ENCODE measurements around the gene CBFB. TPM values are rescaled to one million over a fixed set of nuclear protein-coding genes. Genes with fewer than 3 reads are reported as not detected.

CBFB gene
- total and polyA plus RNA-seq, 2 of the 13 experiments (the other 11 are each of a cell fraction or from before 2014, with no cell fraction given), result 22.1 to 70.8 TPM

DNA sequence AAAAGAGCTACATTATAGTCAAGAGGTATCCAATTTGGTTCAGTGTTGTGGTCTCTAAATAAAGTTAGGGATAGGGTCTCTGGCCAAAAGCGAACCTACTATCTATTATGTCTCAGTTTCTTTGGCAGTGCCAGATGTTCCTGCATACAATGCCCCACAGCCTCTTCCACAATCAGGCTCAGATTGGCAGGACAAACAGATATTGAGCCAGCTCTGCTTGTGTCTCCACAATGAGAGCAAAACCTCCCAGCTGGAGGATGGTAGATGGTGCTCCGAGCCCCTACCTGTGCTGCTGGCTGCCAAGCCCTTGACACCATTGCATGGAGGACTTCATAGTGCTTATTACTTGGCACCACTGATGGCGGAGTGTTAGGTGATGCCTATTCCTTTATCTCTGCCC lies 100.5 kb downstream of the CBFB start:
- intact Hi-C loops (cut with micrococcal nuclease; ENCODE audit: unreplicated experiment), result no loop called here
- Histone ChIP-seq H4K20me1 (ENCODE audit: insufficient read depth, low read length) (peaks cover 14% of the 10 kb centered on the region), H3K27ac (ENCODE audit: extremely low read length, insufficient read depth, low read length) (no peak overlapping the region), H3K4me1 (ENCODE audit: insufficient read depth, low read length) (no peaks in the 10 kb centered on the region; the same call in 1 of the 2 replicates), H3K9me3 (ENCODE audit: low read length) (no peaks in the 10 kb centered on the region), H3K27me3 (ENCODE audit: control insufficient read depth in 1 of 2, insufficient read depth in 2 of 2, low read length in 2 of 2) (no peaks in the 10 kb centered on the region), H3K9ac (ENCODE audit: insufficient read depth, low read depth, low read length) (no peak overlapping the region), H3K36me3 (replicated peaks in 1 of 2; ENCODE audit: control insufficient read depth in 1 of 2, insufficient read depth in 2 of 2, low read length in 2 of 2) (peaks cover 58 to 84% of the 10 kb centered on the region in 2 experiments), H2AFZ (ENCODE audit: low read length) (no peak overlapping the region), H3K79me2 (ENCODE audit: insufficient read depth, low read length) (peaks cover 19% of the 10 kb centered on the region), H3K4me2 (ENCODE audit: low read depth, low read length) (no peak overlapping the region), H3K4me3 (replicated peaks in 1 of 3; ENCODE audit: insufficient read depth in 1 of 3, low read depth in 2 of 3, low read length in 3 of 3) (no peak overlapping the region)
- ChIA-PET POLR2A (interaction anchor here (0.6 to 3.5 kb wide), 6 partner anchors 9 to 107 kb away, joined by 3 to 16 read pairs (median 5); partner anchors contain the start of genes B3GNT9 and CBFB), CTCF (ENCODE audit: low intra/inter-chr PET ratio, low total read pairs) (no interaction called here)
- peak; percentile 22; the same call in 2 of the 3 replicates for ATAC-seq
- in situ Hi-C loops (cut with HindIII; ENCODE audit: extremely low pct_ligation_motif_present, low pct_unique_long_range_greater_than_20kb), result no loop called here
- FAIRE-seq, result no peak
- BruUV-seq (replicated peaks), result no TSS peak
- TF ChIP-seq, protein P1, sequence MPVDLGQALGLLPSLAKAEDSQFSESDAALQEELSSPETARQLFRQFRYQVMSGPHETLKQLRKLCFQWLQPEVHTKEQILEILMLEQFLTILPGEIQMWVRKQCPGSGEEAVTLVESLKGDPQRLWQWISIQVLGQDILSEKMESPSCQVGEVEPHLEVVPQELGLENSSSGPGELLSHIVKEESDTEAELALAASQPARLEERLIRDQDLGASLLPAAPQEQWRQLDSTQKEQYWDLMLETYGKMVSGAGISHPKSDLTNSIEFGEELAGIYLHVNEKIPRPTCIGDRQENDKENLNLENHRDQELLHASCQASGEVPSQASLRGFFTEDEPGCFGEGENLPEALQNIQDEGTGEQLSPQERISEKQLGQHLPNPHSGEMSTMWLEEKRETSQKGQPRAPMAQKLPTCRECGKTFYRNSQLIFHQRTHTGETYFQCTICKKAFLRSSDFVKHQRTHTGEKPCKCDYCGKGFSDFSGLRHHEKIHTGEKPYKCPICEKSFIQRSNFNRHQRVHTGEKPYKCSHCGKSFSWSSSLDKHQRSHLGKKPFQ (CRISPR knock-in tag; IDR thresholded peaks at IDR 0.05; ENCODE audit: insufficient replicate concordance), result no peak
- no peak for TF ChIP-seq TBP (CRISPR knock-in tag; IDR thresholded peaks at IDR 0.05)
- TF ChIP-seq ZNF292 (CRISPR knock-in tag; IDR thresholded peaks at IDR 0.05; ENCODE audit: borderline replicate concordance, low read depth), result no peak
- TF ChIP-seq RBFOX2 (IDR thresholded peaks at IDR 0.05; ENCODE audit: low read depth, low read length), result 0 out of 2 replicates have a peak, but pooled peaks have one; percentile 13
- WGBS (ENCODE audit: low lambda C conversion rate), result 97% methylated on average over 3 of the region's 3 CpGs
- no peak for DNase-seq (ENCODE audit: low spot score)

DNA sequence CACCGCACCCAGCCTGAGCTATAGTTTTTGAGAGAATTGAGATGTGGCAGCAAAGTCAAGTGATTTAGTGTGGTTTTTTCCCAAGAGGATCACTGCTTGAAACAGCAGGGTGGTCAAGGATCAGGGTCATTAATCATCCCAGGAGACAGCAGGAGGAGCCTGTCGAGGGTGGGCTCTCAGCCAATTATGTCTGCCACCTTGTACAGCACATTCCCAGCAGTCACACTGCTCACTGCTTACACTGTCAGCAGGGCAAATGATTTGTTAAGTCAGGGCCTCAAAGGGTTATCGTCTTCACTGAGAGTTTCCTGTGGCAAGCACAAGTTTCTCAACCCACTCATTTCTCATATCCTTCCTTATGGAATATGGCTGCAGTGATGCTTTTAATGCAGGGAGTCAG lies 108.7 kb downstream of the CBFB start:
- H3K9ac ChIP-seq (ENCODE audit: insufficient read depth, low read depth, low read length), result no peak overlapping the region
- intact Hi-C loops (cut with micrococcal nuclease; ENCODE audit: unreplicated experiment) (no loop called here), in situ Hi-C loops (cut with HindIII; ENCODE audit: extremely low pct_ligation_motif_present, low pct_unique_long_range_greater_than_20kb) (no loop called here)
- no peaks in the 10 kb centered on the region for H3K4me1 ChIP-seq (ENCODE audit: insufficient read depth, low read length)
- H3K4me2 ChIP-seq (ENCODE audit: low read depth, low read length), result no peak overlapping the region
- DNase-seq (ENCODE audit: low spot score) (no peak), ATAC-seq (no peak), FAIRE-seq (no peak)
- no TSS peak for BruUV-seq (replicated peaks)
- H3K79me2 ChIP-seq (ENCODE audit: insufficient read depth, low read length), result no peaks in the 10 kb centered on the region
- no peak overlapping the region for H3K4me3 ChIP-seq (replicated peaks in 1 of 3; ENCODE audit: insufficient read depth in 1 of 3, low read depth in 2 of 3, low read length in 3 of 3)
- 90% methylated on average over 3 of the region's 3 CpGs for WGBS (ENCODE audit: low lambda C conversion rate)
- POLR2A ChIA-PET, result interaction anchor here (1.6 kb wide), 1 partner anchor 21 kb away, joined by 3 read pairs; no protein-coding TSS in a partner anchor
- no peaks in the 10 kb centered on the region for H3K27me3 ChIP-seq (ENCODE audit: control insufficient read depth in 1 of 2, insufficient read depth in 2 of 2, low read length in 2 of 2)
- TF ChIP-seq, protein P2, sequence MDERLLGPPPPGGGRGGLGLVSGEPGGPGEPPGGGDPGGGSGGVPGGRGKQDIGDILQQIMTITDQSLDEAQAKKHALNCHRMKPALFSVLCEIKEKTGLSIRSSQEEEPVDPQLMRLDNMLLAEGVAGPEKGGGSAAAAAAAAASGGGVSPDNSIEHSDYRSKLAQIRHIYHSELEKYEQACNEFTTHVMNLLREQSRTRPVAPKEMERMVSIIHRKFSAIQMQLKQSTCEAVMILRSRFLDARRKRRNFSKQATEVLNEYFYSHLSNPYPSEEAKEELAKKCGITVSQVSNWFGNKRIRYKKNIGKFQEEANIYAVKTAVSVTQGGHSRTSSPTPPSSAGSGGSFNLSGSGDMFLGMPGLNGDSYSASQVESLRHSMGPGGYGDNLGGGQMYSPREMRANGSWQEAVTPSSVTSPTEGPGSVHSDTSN (CRISPR knock-in tag; IDR thresholded peaks at IDR 0.05), result 0 out of 2 replicates have a peak, but pooled peaks have one; percentile 38
- peak; percentile 47; the same call in 1 of the 2 replicates for TF ChIP-seq MEIS2 (CRISPR knock-in tag; IDR thresholded peaks at IDR 0.05)
- peak; percentile 86; the same call in 1 of the 2 replicates for TF ChIP-seq HOXA5 (CRISPR knock-in tag; IDR thresholded peaks at IDR 0.05)
- no peak for TF ChIP-seq ZNF468 (CRISPR knock-in tag; IDR thresholded peaks at IDR 0.05)
- H3K36me3 ChIP-seq (replicated peaks in 1 of 2; ENCODE audit: control insufficient read depth in 1 of 2, insufficient read depth in 2 of 2, low read length in 2 of 2), result peaks cover 68 to 96% of the 10 kb centered on the region in 2 experiments
- H3K27ac ChIP-seq (ENCODE audit: extremely low read length, insufficient read depth, low read length), result no peak overlapping the region
- H2AFZ ChIP-seq (ENCODE audit: low read length), result no peak overlapping the region
- CTCF ChIA-PET (ENCODE audit: low intra/inter-chr PET ratio, low total read pairs), result no interaction called here
- no peaks in the 10 kb centered on the region for H4K20me1 ChIP-seq (ENCODE audit: insufficient read depth, low read length)
- H3K9me3 ChIP-seq (ENCODE audit: low read length), result no peaks in the 10 kb centered on the region
